Cortex of kidney (tissue), 1 donor: Measurements from ENCODE around the gene HCK.
"Not testable (repeated sequence)": the region's sequence is repeated elsewhere in the genome, so short reads cannot be mapped to it uniquely, and the experiment has no call there.

Source experiments
- DNase-seq: peaks from one replicate; lab custom pipeline; 2025; lab: John Stamatoyannopoulos, UW

Gene HCK

DNA sequence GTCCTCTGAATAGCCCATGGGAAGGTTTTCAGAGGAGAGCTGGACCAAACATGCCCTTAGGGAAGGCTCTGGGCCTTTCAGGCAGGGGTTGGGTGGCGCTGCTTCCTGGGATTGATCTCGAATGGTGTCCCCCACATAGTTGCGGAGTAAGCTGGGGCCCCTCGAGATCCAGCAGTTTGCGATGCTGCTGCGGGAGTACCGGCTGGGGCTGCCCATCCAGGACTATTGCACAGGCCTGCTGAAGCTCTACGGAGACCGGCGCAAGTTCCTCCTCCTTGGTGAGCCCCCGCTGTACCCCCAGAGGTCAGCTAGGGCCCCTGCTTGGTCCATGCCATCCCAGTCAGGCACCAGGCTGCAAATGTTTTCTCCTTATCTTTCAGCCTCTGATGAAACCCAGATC is 22.5 kb upstream of the HCK start:
- no peak for DNase-seq

- DNase-seq = no peak
These were observed 20.8 kb upstream of the HCK start for GRCh38 chr20:32031007-32031958.

DNA sequence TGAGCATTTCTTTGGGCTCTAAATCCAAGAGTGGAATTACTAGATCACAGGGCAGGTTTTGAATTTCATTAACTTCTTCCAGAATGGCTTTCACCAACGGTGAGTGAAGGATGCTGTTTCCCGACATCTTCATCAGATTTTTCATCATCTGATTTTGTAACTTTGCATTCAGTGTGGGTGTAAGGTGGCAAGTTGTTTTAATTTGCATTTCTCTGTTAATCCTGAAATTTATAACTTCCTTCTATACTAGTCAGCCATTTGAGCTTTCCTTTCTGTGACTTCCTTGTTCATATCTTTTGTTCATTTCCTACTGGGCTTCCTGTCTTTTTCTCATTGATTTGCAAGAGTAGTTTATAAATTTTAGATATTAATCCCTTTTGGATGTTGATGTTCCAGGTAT is 18.7 kb upstream of the HCK start:
- DNase-seq = no peak

GRCh38 chr20:32033721-32034120 is 18.3 kb upstream of the HCK start:
- DNase-seq = not testable (repeated sequence)

- no peak for DNase-seq
These were observed 17.2 kb upstream of the HCK start for GRCh38 chr20:32034581-32035425.

GRCh38 chr20:32035426-32035779 is 16.6 kb upstream of the HCK start:
- DNase-seq = no peak

- DNase-seq = no peak
These were observed 15.8 kb upstream of the HCK start for GRCh38 chr20:32036252-32036651.

DNA sequence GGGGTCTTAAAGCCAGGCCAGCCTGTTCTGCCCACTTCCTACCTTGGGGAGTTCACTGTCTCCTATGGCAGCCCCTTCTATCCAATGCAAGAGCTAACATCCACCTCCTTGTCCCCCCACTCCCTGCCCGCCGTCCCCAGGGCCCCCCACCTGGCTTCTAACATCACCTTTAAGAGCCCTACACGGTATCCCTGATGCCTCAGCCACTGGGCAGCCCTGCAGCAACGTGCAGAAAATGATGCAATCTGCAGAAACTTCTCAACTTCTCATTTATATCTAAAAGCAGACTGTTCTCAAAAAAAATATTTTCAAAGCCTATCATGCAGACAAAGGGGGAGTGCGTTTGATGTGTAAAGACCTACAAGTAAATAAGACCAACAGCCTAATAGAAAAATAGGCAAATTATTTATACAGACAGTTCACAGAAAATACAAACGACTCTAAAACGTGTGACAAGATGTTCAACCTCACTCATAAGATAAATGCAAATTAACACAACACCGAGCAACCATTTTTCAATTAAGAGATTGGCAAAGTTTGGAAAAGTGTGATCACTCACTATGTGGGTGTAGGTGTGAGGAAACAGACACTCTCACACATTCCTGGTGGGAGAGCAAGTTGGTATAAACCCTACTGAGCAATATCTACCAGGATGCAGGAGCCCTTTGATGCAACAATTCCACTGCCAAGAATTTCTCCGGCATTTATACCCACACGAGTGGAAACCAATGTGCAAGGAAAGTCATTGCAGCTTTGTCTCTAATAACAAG is 15.1 kb upstream of the HCK start:
- DNase-seq = no peak

DNA sequence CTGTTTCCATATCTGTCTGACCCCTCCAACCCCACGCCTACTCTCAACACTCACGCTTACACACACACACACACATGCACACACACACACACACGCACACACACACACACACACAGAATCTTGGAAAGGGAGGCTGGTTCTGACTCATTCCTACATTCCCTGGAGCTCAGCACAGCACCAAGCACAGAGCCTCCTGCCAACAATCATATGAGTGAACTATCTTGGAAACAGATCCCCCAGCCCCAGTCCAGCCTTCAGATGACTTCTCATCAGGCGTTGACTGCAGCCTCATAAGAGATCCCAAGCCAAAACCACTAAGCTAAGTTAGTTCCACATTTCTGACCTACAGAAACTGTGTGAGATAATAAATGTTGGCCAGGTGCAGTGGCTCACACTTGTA is 14.1 kb upstream of the HCK start:
- no peak for DNase-seq

DNA sequence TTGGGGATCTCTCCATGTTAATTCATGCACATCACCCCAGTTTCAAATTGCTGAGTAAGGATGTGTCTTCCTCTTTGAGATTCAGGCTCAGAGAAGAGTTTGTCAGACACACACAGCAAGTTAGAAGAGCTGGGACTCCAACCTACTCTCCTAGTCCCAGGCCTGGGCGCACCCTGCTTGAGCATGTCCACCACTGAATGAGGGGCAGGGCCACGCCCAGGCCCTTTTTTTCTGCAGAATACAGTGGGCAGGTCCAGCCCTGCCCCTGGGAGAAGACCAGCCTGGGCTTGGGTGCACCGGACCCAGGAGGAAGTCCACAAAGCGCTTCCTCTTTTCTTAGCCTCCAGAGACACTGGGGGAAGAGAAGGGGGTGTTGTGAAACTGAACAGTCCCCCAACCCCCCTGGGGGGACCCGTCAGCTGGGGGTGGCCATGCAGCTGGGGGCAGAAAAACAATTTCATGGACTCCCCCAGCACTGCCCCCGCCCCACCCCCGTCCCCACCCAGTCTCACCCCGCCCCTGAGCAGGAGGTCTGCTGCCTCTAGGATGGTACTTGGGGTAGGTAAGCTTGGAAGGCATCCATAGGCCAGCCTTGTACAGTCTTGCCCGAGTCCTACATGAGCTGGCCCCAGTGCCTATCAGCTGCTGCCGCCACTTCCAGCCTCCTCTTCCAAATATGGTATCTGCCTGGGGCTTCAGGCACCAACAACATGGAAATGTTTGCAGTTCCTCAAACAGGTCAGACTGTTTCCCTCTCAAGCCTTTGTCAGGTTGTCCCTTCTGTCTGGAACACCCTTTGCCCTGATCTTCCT is 11.7 kb upstream of the HCK start:
- no peak for DNase-seq

- no peak for DNase-seq
These were observed 6.0 kb upstream of the HCK start for GRCh38 chr20:32045999-32046398.

DNA sequence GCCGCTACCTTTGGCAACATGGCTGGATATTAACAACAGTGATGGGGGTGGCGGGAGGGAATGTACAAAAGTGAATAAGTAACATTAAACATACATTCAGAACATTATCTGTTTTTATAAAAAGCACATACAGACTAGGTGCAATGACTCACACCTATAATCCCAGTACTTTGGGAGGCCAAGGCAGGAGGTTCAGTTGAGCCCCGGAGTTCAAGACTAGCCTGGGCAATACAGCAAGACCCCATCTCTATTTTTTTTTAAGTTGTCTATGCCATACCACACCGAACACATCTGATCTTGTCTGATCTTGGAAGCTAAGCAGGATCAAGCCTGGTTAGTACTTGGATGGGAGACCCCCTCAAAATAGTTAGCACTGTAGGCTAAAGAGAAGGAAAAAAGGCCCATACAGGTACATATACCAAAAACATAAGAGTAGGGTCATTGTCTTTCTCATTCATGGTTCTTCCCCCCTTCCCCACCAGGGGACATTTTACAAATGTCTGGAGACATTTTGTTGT is 1.7 kb upstream of the HCK start:
- DNase-seq = no peak

DNA sequence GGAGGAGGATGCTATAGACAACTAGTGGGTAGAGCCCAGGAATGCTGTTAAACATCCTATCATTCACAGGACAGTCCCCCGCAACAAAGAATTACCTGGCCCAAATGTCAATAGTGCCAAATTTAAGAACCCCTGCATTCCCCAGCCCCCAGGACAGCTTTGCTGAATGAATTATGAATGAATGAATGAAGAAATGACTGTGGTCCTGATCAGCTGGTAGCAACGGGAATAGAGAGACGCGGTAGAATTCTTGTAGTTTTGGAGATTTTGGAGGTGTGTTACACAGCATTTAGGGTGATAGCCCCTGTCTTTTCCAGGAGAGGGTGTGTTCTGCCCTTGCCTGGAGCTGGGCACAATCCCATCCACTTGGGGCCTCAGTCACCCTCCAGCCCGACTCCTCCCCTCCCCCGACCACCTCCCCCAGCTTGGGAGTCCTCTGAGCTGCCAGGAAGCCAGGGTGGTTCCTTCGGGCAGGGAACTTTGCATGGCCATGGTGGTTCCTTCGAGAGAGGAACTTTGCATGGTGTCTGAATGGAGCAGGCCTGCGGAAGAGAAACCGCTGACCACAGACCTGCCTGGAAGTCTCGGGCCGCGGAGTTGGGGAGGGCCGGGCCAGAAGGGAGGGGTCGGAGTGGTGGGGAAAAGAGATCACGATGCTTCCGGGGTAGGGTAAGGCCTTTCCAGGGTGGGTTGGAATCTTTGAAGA is 1.0 kb upstream of the HCK start:
- DNase-seq = no peak

- no peak for DNase-seq
These were observed 337 bp upstream of the HCK start for GRCh38 chr20:32051720-32052089.

GRCh38 chr20:32052778-32053362 is 828 bp downstream of the HCK start:
- DNase-seq = no peak

DNA sequence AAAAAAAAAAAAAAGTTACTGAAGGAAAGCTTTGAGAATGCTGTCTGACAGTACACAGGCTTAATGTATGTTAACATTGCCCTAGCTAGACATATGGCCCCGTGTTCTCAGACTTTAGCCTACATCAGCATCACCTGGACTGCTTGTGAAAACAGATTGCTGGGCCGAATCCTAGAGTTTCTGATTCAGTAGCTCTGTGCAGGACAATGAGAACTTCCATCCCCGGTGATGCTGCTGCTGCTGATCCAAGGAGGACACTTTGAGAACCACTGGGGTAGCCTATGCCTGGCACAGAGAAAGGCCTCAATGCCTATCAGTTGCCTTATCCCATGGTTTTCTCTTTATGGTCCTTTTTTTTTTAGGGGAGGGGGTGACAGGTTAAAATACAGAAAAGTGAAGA is 1.6 kb downstream of the HCK start:
- DNase-seq = no peak

GRCh38 chr20:32056708-32057483 is 4.9 kb downstream of the HCK start:
- no peak for DNase-seq

DNA sequence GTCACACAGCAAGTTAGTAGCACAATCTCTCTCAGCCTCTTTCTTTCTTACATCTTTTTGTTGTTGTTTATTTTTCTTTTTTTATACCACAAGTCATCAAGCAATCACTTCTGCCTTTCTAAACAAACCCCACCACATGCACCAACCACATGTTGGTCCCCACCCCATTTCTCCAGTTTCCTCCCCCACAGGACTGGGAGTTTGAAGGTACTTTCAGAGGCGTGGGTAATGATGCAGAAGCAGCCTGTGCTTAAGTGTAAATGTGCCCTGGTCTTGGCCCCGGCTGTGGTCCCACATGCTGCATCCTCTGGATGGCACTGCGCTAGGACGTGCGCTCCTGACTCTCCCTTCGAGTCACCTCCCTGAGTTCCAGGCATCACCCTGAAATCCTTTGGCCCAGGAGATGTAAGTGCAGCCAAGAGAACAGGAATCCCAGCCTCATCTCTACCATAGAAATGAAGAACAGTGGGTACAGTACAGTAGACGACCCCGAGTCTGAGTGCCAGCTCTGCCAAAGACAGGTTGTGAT is 5.7 kb downstream of the HCK start:
- DNase-seq = no peak

DNA sequence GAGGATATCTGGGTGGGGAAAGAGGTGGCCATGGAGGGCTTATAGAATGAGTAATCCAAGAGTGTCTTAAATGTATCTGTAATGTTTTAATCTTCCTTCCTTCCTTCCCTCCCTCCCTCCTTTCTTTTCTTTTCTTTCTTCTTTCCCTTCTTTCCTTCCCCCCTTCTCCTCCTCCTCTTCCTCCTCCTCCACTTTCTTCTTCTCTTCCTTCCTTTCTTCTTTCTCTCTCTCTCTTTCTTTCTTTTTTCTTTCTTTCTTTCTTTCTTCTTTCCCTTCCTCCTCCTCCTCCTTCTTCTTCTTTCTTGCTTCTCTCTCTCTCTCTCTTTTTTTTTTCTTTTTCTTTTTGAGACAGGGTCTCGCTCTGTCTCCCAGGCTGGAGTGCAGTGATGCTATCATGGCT is 7.1 kb downstream of the HCK start:
- DNase-seq = no peak
